CD4-positive, alpha-beta T cell treated with Interleukin-6 for 4 hours (primary cell): ENCODE measurements around the gene PSME2.

ENCODE experiments used
- DNase-seq: peaks from one replicate; pipeline ENCODE4 v3.0.0-alpha.2; 2020; ENCODE audit warnings: mixed read lengths

PSME2 gene

GRCh38 chr14:24179294-24179960 lies 33.0 kb upstream of the PSME2 start:
- no peak for DNase-seq

- DNase-seq: no peak
Measured at GRCh38 chr14:24178399-24179178, 32.2 kb upstream of the PSME2 start.

GRCh38 chr14:24177891-24178290 lies 31.5 kb upstream of the PSME2 start:
- DNase-seq: no peak

- DNase-seq: no peak
Measured at GRCh38 chr14:24177041-24177825, 30.8 kb upstream of the PSME2 start.

GRCh38 chr14:24176599-24176998 lies 30.2 kb upstream of the PSME2 start:
- DNase-seq: no peak

GRCh38 chr14:24172871-24173281 lies 26.5 kb upstream of the PSME2 start:
- no peak for DNase-seq

- DNase-seq: no peak
Measured at GRCh38 chr14:24172261-24172860, 26.0 kb upstream of the PSME2 start.

- peak; percentile 80 for DNase-seq
Measured at GRCh38 chr14:24171422-24172260, 25.2 kb upstream of the PSME2 start, which contains the start of gene REC8. REC8 (plus strand) TSS chr14:24172080; CDS start chr14:24172553, 473 bp downstream.

- DNase-seq: no peak
Measured at GRCh38 chr14:24167469-24168114, 21.2 kb upstream of the PSME2 start.

GRCh38 chr14:24165785-24166184 lies 19.4 kb upstream of the PSME2 start:
- no peak for DNase-seq

- DNase-seq: no peak
Measured at GRCh38 chr14:24164518-24164991, 18.1 kb upstream of the PSME2 start.

- peak; percentile 8 for DNase-seq
Measured at GRCh38 chr14:24162093-24162492, 15.7 kb upstream of the PSME2 start.

GRCh38 chr14:24160850-24161804 lies 14.7 kb upstream of the PSME2 start, which contains the start of gene IRF9:
IRF9 (plus strand) TSS chr14:24161265; CDS start chr14:24162145, 880 bp downstream.
- peak; percentile 98 for DNase-seq

GRCh38 chr14:24160499-24160849 lies 14.1 kb upstream of the PSME2 start:
- no peak for DNase-seq

GRCh38 chr14:24159777-24160498 lies 13.5 kb upstream of the PSME2 start:
- DNase-seq: no peak

GRCh38 chr14:24157331-24157730 lies 10.9 kb upstream of the PSME2 start:
- DNase-seq: no peak

GRCh38 chr14:24156840-24157239 lies 10.4 kb upstream of the PSME2 start:
- no peak for DNase-seq

GRCh38 chr14:24155100-24155499 lies 8.7 kb upstream of the PSME2 start:
- no peak for DNase-seq

- no peak for DNase-seq
Measured at GRCh38 chr14:24151404-24152080, 5.1 kb upstream of the PSME2 start.
